Ishikawa (cell line): Measurements from ENCODE around the gene CLN3.

Experiments
- CREB1 ChIP-seq: IDR thresholded peaks from 2 replicates; pipeline ENCODE4 v1.6.1; 2012; ENCODE audit warnings: low read depth
- EGR1 ChIP-seq: IDR thresholded peaks from 2 replicates; pipeline ENCODE4 v1.6.1; 2012
- FOXM1 ChIP-seq: IDR thresholded peaks from 2 replicates; pipeline ENCODE4 v1.6.1; 2012; ENCODE audit warnings: low read depth, borderline replicate concordance

DNA sequence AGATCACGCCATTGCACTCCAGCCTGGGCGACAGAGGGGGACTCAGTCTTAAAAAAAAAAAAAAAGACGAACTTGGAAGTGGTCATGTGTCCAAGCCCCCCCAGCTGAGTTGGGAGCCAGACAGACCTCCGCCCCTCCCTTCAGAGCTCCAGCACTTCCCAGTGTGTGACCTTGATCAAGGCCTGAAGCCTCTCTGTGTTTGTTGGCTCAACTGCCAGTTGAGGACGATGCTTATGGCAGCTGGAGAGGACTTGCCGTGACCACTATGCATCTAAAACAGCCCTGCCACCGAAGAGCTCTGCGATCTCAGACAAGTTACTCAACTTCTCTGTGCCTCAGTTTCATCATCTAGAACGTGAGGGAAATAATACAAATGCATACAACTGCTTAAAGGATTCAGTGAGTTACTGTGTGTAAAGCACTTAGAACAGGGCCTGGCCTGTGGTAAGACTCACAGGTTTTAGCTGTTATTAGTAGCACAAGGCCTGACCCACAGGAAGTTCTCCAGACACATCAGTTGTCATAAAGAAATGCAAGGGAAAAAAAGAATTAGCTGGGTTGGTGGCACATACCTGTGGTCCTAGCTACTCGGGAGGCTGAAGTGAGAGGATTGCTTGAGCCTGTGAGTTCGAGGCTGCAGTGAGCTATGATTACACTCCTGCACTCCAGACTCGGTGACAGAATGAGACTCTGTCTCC is 21.8 kb upstream of the CLN3 start:
- TF ChIP-seq EGR1 (no peak), CREB1 (no peak), FOXM1 (no peak)
